IPS-20b (cell line): ENCODE data around the gene LARGE1.

Experiments used
- H3K27ac ChIP-seq: one replicate; pipeline ENCODE4 v1.5.1; 2013; ENCODE audit warnings: low read length
- H3K27me3 ChIP-seq: 2 replicates; pipeline ENCODE4 v1.6.1; 2013; ENCODE audit warnings: mild to moderate bottlenecking, low read length, inconsistent platforms; ENCODE audit not compliant: insufficient read depth
- H3K36me3 ChIP-seq: 2 replicates; pipeline ENCODE4 v1.6.1; 2013; ENCODE audit warnings: low read depth, mild to moderate bottlenecking, inconsistent platforms, low read length, moderate library complexity; ENCODE audit not compliant: insufficient read depth
- H3K4me1 ChIP-seq: 2 replicates; pipeline ENCODE4 v1.6.1; 2013; ENCODE audit warnings: mild to moderate bottlenecking, control low read depth, inconsistent platforms, low read length, moderate library complexity; ENCODE audit not compliant: insufficient read depth
- H3K4me3 ChIP-seq: 2 replicates; pipeline ENCODE4 v1.5.1; 2013; ENCODE audit warnings: mild to moderate bottlenecking, low read length, inconsistent platforms
- H3K9ac ChIP-seq: 2 replicates; pipeline ENCODE4 v1.6.1; 2013; ENCODE audit warnings: low read depth, mild to moderate bottlenecking, inconsistent platforms, low read length, moderate library complexity
- H3K9me3 ChIP-seq: 2 replicates; pipeline ENCODE4 v1.6.1; 2013; ENCODE audit warnings: mild to moderate bottlenecking, low read depth, low read length, inconsistent platforms; ENCODE audit not compliant: insufficient read depth

Gene LARGE1

DNA sequence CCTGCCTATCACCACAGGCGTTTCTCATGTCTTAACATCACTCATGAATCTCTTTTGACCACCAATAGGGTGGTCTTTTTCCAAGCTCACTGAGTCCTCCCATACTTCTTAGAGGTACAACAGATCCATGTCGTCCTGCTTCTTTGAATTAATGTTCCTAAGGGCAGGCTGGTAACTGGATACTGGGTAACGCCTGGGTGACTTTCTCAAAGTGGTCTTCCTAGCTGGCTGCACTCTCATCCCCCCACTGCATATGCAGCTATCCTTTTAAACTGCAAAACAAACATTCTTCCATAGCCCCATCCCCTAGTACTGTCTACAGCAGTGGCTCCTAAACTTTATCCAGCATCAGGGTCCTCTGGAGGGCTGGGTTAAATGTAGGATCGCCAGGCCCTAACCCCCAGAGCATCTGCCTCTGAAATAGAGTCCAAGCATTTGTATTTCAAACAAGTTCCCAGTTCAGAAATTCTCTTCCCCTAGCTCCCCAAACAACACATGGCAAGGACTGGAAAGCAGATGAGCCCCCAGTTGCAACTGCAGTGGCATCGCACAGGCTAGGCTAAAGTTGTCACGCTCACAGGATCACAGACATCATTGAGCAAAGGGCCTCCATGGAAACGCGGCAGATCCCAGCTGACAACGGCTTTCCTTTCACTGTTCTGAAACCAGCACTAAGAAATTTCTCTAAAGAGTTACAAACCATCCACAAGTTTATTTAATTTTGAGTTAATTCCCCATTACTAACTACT lies 204.9 kb downstream of the LARGE1 start:
- no peak overlapping the region for H3K9ac ChIP-seq
- peaks cover 6% of the 10 kb centered on the region for H3K36me3 ChIP-seq
- peaks cover 14% of the 10 kb centered on the region for H3K9me3 ChIP-seq
- H3K27ac ChIP-seq: no peak overlapping the region
- no peak overlapping the region for H3K4me3 ChIP-seq
- H3K4me1 ChIP-seq: peaks cover under 1% of the 10 kb centered on the region; the same call in 1 of the 2 replicates
- H3K27me3 ChIP-seq: no peaks in the 10 kb centered on the region

DNA sequence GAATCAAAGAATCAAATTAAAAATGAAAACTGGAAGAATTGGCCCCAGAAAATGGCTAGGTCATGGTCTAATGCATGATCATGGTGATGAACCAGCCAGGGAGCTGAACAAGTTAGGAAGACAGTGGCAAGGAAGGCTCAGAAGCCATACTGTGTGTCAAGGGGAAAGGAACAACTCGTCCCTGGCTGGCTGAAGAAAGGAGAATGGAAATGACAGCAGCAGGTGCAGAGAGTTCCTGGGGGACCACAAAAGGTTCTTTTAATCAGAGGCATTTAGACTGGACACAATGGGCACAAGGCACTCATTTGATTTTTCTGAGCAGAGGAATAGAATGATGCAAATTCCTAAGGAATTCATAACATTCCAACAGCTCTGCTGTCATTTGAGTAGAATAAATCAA lies 209.9 kb downstream of the LARGE1 start:
- H3K36me3 ChIP-seq: peaks cover 5% of the 10 kb centered on the region
- H3K27ac ChIP-seq: no peak overlapping the region
- H3K4me1 ChIP-seq: peaks cover 11% of the 10 kb centered on the region; the same call in 1 of the 2 replicates
- H3K27me3 ChIP-seq: no peaks in the 10 kb centered on the region
- H3K9me3 ChIP-seq: peaks cover 10% of the 10 kb centered on the region; the same call in 1 of the 2 replicates
- H3K9ac ChIP-seq: no peak overlapping the region
- 0 out of 2 replicates have a peak overlapping the region, but pooled peaks have one; percentile 7 for H3K4me3 ChIP-seq

- Histone ChIP-seq H3K9ac (no peak overlapping the region), H3K4me1 (peaks cover 11% of the 10 kb centered on the region; the same call in 1 of the 2 replicates), H3K27ac (no peak overlapping the region), H3K36me3 (no peaks in the 10 kb centered on the region; the same call in 1 of the 2 replicates), H3K4me3 (no peak overlapping the region), H3K9me3 (no peaks in the 10 kb centered on the region), H3K27me3 (no peaks in the 10 kb centered on the region)
Observed at GRCh38 chr22:33707581-33707980, 212.7 kb downstream of the LARGE1 start.

DNA sequence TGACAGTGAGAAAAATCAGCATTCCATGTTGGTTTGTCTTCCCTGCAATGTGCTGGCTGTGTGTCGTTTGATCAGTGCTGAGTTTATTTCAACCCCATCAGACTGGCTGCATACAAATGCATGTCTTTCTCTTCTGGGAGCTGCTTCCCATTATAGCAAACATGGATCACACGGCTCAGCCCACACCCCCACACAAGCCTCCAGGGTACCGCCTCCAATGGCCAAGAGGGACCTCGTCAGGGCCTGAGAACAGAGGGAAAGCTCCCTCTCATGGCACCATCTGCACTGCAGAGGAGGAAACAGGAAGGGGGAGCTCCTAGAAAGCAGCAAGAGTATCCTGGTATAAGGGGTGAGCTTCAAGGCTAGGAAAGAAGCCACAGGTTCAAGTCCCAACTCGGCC lies 214.2 kb downstream of the LARGE1 start:
- H3K9ac ChIP-seq: no peak overlapping the region
- no peak overlapping the region for H3K27ac ChIP-seq
- H3K9me3 ChIP-seq: no peaks in the 10 kb centered on the region
- H3K4me1 ChIP-seq: peaks cover 11% of the 10 kb centered on the region; the same call in 1 of the 2 replicates
- H3K4me3 ChIP-seq: no peak overlapping the region
- peaks cover 4% of the 10 kb centered on the region for H3K36me3 ChIP-seq
- no peaks in the 10 kb centered on the region for H3K27me3 ChIP-seq

- H3K9ac ChIP-seq: no peak overlapping the region
- H3K4me3 ChIP-seq: no peak overlapping the region
- H3K27ac ChIP-seq: no peak overlapping the region
- H3K36me3 ChIP-seq: peaks cover 22% of the 10 kb centered on the region
- no peaks in the 10 kb centered on the region for H3K9me3 ChIP-seq
- no peaks in the 10 kb centered on the region for H3K4me1 ChIP-seq
- H3K27me3 ChIP-seq: no peaks in the 10 kb centered on the region
Observed at GRCh38 chr22:33699176-33699575, 221.1 kb downstream of the LARGE1 start.

DNA sequence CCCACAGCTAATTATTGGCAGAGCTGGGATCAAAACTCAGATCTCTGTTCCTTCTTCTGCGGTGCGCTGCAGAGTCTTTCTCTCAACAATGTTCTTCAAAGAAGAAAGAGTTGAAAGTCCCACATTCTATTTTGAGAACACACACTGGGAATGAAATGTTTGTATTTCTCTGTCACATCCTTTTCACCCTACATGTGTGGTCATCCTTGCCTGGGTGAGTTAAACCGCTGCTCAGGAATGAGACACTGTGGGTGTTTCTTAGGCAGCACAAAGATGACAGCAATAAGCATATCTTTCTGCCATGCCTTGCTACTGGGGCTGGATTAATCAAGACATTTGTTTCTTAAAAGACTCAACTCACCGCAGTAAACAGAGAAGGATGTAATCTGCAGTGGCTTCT lies 222.6 kb downstream of the LARGE1 start:
- Histone ChIP-seq H3K36me3 (peaks cover 22% of the 10 kb centered on the region; the same call in 1 of the 2 replicates), H3K9me3 (no peaks in the 10 kb centered on the region), H3K27me3 (no peaks in the 10 kb centered on the region), H3K4me1 (no peaks in the 10 kb centered on the region), H3K9ac (no peak overlapping the region), H3K4me3 (no peak overlapping the region), H3K27ac (no peak overlapping the region)

DNA sequence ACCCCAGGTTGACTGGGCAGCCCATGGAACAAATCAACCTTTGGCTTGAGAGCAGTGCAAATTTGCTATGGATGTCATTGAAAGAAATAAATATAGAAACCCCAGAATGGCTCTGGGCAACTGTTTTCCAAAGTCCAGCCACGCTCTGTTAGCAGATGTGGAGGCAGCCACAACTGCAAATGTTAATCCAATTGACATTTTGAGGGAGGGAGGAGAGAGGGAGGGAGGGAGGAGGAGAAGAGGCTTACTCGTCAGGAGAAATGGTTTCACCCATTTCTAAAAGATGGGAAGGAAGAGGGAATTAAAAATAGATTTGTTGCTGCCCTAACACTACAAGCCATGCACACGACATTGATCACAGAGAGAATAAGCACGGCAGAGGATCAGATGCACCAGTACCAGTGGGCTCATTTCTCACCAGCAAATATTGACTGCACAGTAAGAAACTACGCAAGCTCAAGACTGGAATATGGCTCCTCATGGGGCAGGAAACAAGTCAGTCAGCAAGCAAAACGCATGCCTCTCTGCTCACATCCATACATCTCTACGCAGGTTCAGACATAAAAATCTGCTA lies 229.1 kb downstream of the LARGE1 start:
- no peaks in the 10 kb centered on the region for H3K9me3 ChIP-seq
- H3K36me3 ChIP-seq: no peaks in the 10 kb centered on the region
- H3K9ac ChIP-seq: no peak overlapping the region
- H3K4me3 ChIP-seq: no peak overlapping the region
- no peaks in the 10 kb centered on the region for H3K27me3 ChIP-seq
- H3K4me1 ChIP-seq: no peaks in the 10 kb centered on the region; the same call in 1 of the 2 replicates
- H3K27ac ChIP-seq: no peak overlapping the region

DNA sequence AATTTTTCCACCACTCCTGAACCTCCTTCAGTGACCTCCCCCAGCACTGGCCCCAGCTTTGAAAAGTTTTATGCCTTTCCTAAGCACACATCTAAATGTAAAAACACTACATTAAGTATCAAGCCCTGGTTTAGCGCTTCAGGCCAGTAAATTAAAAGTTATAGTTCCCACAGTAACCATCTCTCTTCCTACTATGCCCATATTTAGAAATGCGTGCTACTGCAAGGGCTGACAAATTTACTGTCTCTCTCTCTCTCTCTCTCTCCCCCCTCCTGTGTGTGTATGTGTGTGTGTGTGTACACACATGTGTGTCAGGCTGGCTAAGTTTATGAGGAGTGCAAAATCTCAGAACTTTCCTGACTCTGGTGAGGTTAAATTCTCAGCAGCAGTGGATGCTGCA lies 231.4 kb downstream of the LARGE1 start:
- H3K4me3 ChIP-seq: no peak overlapping the region
- no peaks in the 10 kb centered on the region for H3K36me3 ChIP-seq
- no peak overlapping the region for H3K27ac ChIP-seq
- H3K27me3 ChIP-seq: no peaks in the 10 kb centered on the region
- H3K4me1 ChIP-seq: no peaks in the 10 kb centered on the region; the same call in 1 of the 2 replicates
- no peak overlapping the region for H3K9ac ChIP-seq
- no peaks in the 10 kb centered on the region for H3K9me3 ChIP-seq

GRCh38 chr22:33687464-33687863 lies 232.8 kb downstream of the LARGE1 start:
- Histone ChIP-seq H3K4me1 (no peaks in the 10 kb centered on the region; the same call in 1 of the 2 replicates), H3K27ac (no peak overlapping the region), H3K9me3 (no peaks in the 10 kb centered on the region)

DNA sequence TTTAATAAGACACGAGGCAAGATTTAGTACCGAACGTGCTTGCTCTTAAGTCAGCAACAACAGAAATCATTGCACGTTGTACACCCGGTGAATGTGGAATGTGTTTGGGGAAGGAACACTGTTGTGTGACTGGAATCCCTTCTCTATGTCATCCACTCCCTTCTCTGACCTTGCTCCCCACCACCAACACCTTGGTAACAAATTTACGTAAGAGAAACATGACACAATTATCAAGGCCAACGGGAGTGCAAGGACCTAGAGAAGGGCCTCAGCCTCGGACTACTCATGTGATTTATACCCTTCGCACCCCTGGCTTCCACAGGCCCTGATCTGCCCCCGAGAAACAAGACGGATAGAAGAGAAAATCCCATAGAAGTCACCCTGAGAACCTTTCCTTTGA lies 236.2 kb downstream of the LARGE1 start:
- Histone ChIP-seq H3K27ac (no peak overlapping the region), H3K9me3 (no peaks in the 10 kb centered on the region), H3K27me3 (no peaks in the 10 kb centered on the region), H3K9ac (no peak overlapping the region), H3K4me3 (no peak overlapping the region), H3K36me3 (no peaks in the 10 kb centered on the region), H3K4me1 (no peaks in the 10 kb centered on the region)

More at GRCh38 chr22:33687464-33687863, 232.8 kb downstream of the LARGE1 start:
- no peak overlapping the region for H3K4me3 ChIP-seq
- H3K36me3 ChIP-seq: no peaks in the 10 kb centered on the region
- H3K27me3 ChIP-seq: no peaks in the 10 kb centered on the region
- no peak overlapping the region for H3K9ac ChIP-seq

GRCh38 chr22:33682927-33683326 lies 237.3 kb downstream of the LARGE1 start:
- Histone ChIP-seq H3K4me1 (0 out of 2 replicates have a peak, but pooled peaks cover 3% of the 10 kb centered on the region), H3K4me3 (no peak overlapping the region), H3K9me3 (no peaks in the 10 kb centered on the region), H3K27ac (no peak overlapping the region), H3K9ac (no peak overlapping the region), H3K27me3 (no peaks in the 10 kb centered on the region), H3K36me3 (no peaks in the 10 kb centered on the region)

DNA sequence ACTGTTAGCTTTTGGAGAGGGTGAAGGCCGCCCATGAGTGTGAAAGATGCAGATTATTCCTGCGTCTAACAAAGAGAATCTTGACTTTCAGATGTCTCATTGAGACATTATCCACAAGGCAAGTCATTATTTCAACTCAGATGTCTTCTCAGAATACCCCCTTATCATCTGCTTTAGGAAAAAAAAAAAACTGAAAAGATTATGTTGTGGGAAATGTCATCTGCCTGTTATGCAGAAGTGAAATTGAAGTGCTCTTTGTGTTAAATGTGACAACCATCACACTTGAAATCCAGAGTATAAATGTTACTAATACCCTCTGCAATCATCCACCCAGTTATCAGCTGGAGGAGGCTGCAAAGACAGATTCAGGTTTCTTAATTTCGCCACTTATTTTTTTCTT lies 239.6 kb downstream of the LARGE1 start:
- Histone ChIP-seq H3K9me3 (no peaks in the 10 kb centered on the region), H3K27me3 (no peaks in the 10 kb centered on the region), H3K4me3 (no peak overlapping the region), H3K36me3 (no peaks in the 10 kb centered on the region), H3K27ac (no peak overlapping the region), H3K4me1 (peaks cover 7% of the 10 kb centered on the region), H3K9ac (no peak overlapping the region)
